Ectodermal cell (in vitro differentiated cells): ENCODE data around the gene PPP1R36.
"Not testable (repeated sequence)": the region's sequence is repeated elsewhere in the genome, so short reads cannot be mapped to it uniquely, and the experiment has no call there.

Experiments used
- H3K27ac ChIP-seq: 2 replicates; pipeline ENCODE4 v1.7.0; 2013; ENCODE audit warnings: mild to moderate bottlenecking, low read depth, low read length; ENCODE audit not compliant: insufficient read depth, poor library complexity, severe bottlenecking
- H3K27me3 ChIP-seq: 2 replicates; pipeline ENCODE4 v1.7.0; 2013; ENCODE audit warnings: mild to moderate bottlenecking, low read length; ENCODE audit not compliant: insufficient read depth, control insufficient read depth, poor library complexity, severe bottlenecking
- H3K36me3 ChIP-seq: one replicate; pipeline ENCODE4 v1.7.0; 2013; ENCODE audit warnings: low read length; ENCODE audit not compliant: control insufficient read depth, insufficient read depth
- H3K4me1 ChIP-seq: one replicate; pipeline ENCODE4 v1.7.0; 2013; ENCODE audit warnings: low read length; ENCODE audit not compliant: control insufficient read depth, insufficient read depth
- H3K4me3 ChIP-seq: 2 replicates; pipeline ENCODE4 v1.7.0; 2013; ENCODE audit warnings: low read depth, low read length, control low read depth; ENCODE audit not compliant: insufficient read depth
- H3K9me3 ChIP-seq: 2 replicates; pipeline ENCODE4 v1.7.0; 2013; ENCODE audit warnings: mild to moderate bottlenecking, low read length, moderate library complexity; ENCODE audit not compliant: control insufficient read depth
- WGBS, 2 experiments: methylation state at CpG; one replicate each; pipeline ENCODE4 v1.1.7; 2013; ENCODE audit warnings: missing lambda C conversion rate in 2 of 2; 5-methylcytosine and 5-hydroxymethylcytosine counted together

Gene PPP1R36

DNA sequence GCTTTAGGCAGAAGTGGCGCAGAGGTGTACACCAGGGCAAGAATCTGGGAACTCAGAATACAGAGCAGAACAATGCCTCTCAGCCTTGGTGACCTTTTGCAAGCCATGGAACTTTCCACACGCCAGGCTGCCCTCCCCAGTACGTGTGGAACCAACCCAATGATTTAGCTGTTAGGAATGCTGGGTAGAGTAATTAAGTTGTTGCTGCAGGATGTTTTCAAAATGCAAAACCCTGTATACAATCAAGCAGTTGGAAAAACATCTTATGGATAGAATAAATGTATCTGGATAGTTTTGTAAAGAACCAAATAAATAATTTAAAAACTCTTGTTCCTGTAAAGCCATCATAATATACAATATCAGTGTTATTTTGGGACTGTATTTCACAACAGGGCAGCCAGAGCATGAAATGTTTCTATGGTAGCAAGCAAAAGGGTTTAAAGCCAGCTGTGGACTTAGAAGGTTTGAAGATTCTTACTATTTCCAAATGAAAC, 19.4 kb downstream of the PPP1R36 start:
- Histone ChIP-seq H3K27ac (no peak overlapping the region), H3K4me3 (no peak overlapping the region), H3K36me3 (no peaks in the 10 kb centered on the region), H3K27me3 (no peaks in the 10 kb centered on the region), H3K4me1 (peaks cover 7% of the 10 kb centered on the region), H3K9me3 (no peaks in the 10 kb centered on the region)
- WGBS, 2 experiments, result 72 to 80% methylated on average over 3 of the region's 3 CpGs

GRCh38 chr14:64569646-64570045, 19.9 kb downstream of the PPP1R36 start:
- not testable (repeated sequence) for H3K36me3 ChIP-seq, H3K4me3 ChIP-seq, H3K27ac ChIP-seq, H3K27me3 ChIP-seq, H3K9me3 ChIP-seq, H3K4me1 ChIP-seq
- WGBS, 2 experiments, result 94 to 95% methylated on average over 7 of the region's 7 CpGs

GRCh38 chr14:64572386-64573104, 22.8 kb downstream of the PPP1R36 start:
- Histone ChIP-seq H3K27me3 (no peaks in the 10 kb centered on the region), H3K4me1 (peaks cover 7% of the 10 kb centered on the region), H3K9me3 (no peaks in the 10 kb centered on the region), H3K36me3 (no peaks in the 10 kb centered on the region), H3K27ac (no peak overlapping the region), H3K4me3 (no peak overlapping the region)

GRCh38 chr14:64573109-64573508, 23.3 kb downstream of the PPP1R36 start:
- no peak overlapping the region for H3K4me3 ChIP-seq
- peaks cover 7% of the 10 kb centered on the region for H3K4me1 ChIP-seq
- WGBS, 2 experiments, result 11 to 30% methylated on average over 3 of the region's 3 CpGs
- H3K27me3 ChIP-seq, result no peaks in the 10 kb centered on the region
- no peaks in the 10 kb centered on the region for H3K36me3 ChIP-seq
- H3K9me3 ChIP-seq, result no peaks in the 10 kb centered on the region
- H3K27ac ChIP-seq, result no peak overlapping the region

DNA sequence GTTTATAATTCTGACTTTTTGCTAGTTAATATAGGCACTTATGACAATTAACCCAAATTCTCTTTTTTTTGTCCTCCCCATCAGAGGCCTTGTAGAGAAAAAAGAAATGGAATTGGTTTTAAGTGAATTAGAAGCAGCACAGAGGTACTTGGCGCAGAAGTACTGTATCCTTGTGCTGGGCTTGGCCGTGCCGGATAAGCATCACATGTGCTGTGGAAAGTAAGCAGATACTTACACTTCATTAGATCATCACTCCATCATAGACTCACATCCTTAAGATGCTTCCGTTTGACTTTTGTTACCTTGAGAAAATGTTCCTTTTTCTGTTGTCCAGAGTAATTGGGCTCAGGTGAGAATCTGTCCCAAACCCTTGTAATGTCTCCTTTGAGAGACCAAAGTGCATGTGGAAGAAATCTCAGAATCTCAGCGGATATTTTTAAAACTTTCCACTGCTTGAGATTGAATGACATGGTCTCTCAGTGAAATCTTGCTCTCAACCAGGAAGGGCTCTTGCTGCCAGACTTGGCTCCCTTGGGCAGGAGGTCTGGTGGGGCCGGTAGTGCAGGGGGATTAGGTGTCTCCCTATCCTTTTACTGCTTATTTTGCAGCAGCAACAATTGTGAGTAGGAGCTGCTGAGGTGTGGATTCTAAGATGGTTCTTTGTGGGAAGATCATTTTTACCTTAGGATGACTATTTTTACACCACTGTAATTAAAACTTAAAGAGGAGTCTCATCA, 24.8 kb downstream of the PPP1R36 start:
- Histone ChIP-seq H3K27ac (no peak overlapping the region), H3K4me1 (peaks cover 7% of the 10 kb centered on the region), H3K27me3 (no peaks in the 10 kb centered on the region), H3K9me3 (no peaks in the 10 kb centered on the region), H3K36me3 (no peaks in the 10 kb centered on the region), H3K4me3 (no peak overlapping the region)
- WGBS, 2 experiments, result 93 to 95% methylated on average over 6 of the region's 6 CpGs

DNA sequence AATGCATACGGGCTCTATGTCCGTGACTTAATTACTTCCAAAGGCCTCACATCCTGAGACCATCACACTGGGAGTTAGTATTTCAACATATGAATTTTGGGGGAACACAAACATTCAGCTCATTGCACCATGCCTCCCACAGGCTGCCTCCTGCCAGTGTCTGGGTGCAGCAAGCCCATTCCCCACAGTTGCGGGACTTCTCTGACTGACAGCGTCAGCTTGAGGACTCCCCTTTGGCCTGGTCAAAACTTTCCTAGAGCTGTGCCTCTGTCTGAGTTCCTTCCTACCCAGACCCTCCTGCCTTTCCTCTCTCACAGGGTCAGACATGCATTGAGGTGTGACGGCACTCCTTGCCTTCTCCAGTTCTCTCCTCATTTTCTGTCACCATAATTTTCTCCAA, 27.4 kb downstream of the PPP1R36 start:
- WGBS, 2 experiments, result 92 to 95% methylated on average over 5 of the region's 5 CpGs
- H3K36me3 ChIP-seq, result no peaks in the 10 kb centered on the region
- H3K4me1 ChIP-seq, result peaks cover 7% of the 10 kb centered on the region
- H3K27me3 ChIP-seq, result no peaks in the 10 kb centered on the region
- H3K27ac ChIP-seq, result no peak overlapping the region
- no peak overlapping the region for H3K4me3 ChIP-seq
- no peaks in the 10 kb centered on the region for H3K9me3 ChIP-seq

DNA sequence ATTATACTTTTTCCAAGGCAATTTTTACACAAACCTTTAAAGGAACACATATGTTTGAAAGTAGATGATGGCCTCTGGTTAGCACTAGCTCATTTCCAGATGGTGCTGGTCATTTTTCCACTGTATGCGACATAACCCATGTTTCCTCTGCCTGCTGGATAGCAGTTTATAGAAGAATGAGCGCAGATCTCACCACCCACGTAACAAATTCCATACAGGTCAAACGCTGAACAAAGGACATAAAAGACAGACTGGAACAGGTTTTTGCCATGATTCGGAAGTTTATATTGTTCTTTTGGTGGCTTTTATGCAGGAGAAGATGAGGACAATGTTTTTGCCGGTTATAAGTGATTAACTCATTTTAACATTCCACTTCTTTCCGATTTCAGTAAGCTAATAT, 30.7 kb downstream of the PPP1R36 start:
- H3K9me3 ChIP-seq, result no peaks in the 10 kb centered on the region
- H3K36me3 ChIP-seq, result no peaks in the 10 kb centered on the region
- H3K27me3 ChIP-seq, result no peaks in the 10 kb centered on the region
- H3K4me1 ChIP-seq, result no peaks in the 10 kb centered on the region
- H3K4me3 ChIP-seq, result no peak overlapping the region
- WGBS, 2 experiments, result 92 to 94% methylated on average over 5 to 7 of the region's 7 CpGs
- no peak overlapping the region for H3K27ac ChIP-seq

DNA sequence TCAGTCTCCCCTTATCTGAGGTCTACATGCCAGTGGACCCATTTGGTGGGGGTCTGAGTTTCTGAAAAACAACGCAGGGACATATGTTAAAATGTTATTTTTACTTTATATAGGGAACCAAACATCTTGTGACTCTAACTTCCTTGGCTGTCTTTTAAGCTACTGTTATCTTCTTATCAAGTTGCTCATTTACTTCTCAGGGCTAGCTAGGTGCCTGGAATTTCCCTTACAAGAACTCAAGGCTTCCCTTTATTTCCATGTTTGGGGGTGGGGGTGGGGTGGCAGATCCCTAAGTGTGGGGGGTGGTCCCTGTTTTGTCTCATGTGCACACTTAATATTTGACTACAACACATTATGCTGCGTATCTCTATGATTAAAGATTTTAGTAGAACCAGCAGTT, 31.6 kb downstream of the PPP1R36 start:
- H3K27ac ChIP-seq, result no peak overlapping the region
- no peaks in the 10 kb centered on the region for H3K36me3 ChIP-seq
- WGBS, 2 experiments, result 85 to 89% methylated on average over 1 to 2 of the region's 2 CpGs
- H3K9me3 ChIP-seq, result no peaks in the 10 kb centered on the region
- no peak overlapping the region for H3K4me3 ChIP-seq
- H3K4me1 ChIP-seq, result no peaks in the 10 kb centered on the region
- no peaks in the 10 kb centered on the region for H3K27me3 ChIP-seq

DNA sequence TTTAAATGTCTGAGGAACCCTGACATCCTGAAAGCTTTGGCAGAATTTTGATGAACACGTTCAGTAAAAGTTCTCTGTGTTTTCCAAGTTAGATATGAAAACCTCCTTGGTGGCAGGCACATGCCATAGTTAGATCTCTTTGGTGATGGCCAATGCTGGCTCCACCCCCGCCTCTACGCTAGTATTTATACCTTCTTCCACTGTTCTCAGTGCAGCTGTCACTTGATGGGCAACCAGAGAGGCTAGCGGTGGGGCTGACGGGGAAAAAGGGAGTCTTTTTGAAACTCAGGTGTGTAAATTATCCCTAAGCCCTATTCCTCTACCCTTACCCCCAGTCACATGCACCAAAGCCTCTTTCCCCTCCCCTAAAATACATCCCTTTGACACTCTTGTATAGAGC, 32.1 kb downstream of the PPP1R36 start:
- no peak overlapping the region for H3K4me3 ChIP-seq
- no peak overlapping the region for H3K27ac ChIP-seq
- no peaks in the 10 kb centered on the region for H3K4me1 ChIP-seq
- no peaks in the 10 kb centered on the region for H3K27me3 ChIP-seq
- no peaks in the 10 kb centered on the region for H3K9me3 ChIP-seq
- no peaks in the 10 kb centered on the region for H3K36me3 ChIP-seq
- WGBS, 2 experiments, result 69 to 75% methylated on average over 5 of the region's 5 CpGs

GRCh38 chr14:64584190-64584589, 34.4 kb downstream of the PPP1R36 start:
- H3K27me3 ChIP-seq, result no peaks in the 10 kb centered on the region
- H3K27ac ChIP-seq, result no peak overlapping the region
- H3K36me3 ChIP-seq, result no peaks in the 10 kb centered on the region
- WGBS, 2 experiments, result 97 to 100% methylated on average over 1 of the region's 1 CpG
- H3K4me3 ChIP-seq, result no peak overlapping the region
- H3K9me3 ChIP-seq, result no peaks in the 10 kb centered on the region
- no peaks in the 10 kb centered on the region for H3K4me1 ChIP-seq
